Measurements from ENCODE around the gene MTA3.

The MTA3 gene

GRCh38 chr2:42787788-42788477, 219.5 kb downstream of the MTA3 start:
- Histone ChIP-seq H3K9ac (ENCODE audit: insufficient read length, low read depth) (no peak overlapping the region), H3K4me1 (ENCODE audit: insufficient read depth, insufficient read length) (peaks cover 12% of the 10 kb centered on the region), H3K36me3 (ENCODE audit: insufficient read depth, insufficient read length, low read length) (peaks cover 8% of the 10 kb centered on the region), H3K4me3 (ENCODE audit: insufficient read length, low read depth) (no peak overlapping the region), H3K27me3 (ENCODE audit: insufficient read depth, insufficient read length) (no peaks in the 10 kb centered on the region), H3K9me3 (ENCODE audit: insufficient read depth, low read length) (no peaks in the 10 kb centered on the region)
- TF ChIP-seq ZNF274 (IDR thresholded peaks at IDR 0.05; ENCODE audit: low read depth, low read length): no peak
- TF ChIP-seq SUZ12 (IDR thresholded peaks at IDR 0.05; ENCODE audit: extremely low read depth, insufficient read depth, insufficient read length): no peak
- no peak for TF ChIP-seq YY1 (IDR thresholded peaks at IDR 0.05; ENCODE audit: insufficient read depth, insufficient read length)
- DNase-seq (ENCODE audit: low read depth, low spot score): no peak

DNA sequence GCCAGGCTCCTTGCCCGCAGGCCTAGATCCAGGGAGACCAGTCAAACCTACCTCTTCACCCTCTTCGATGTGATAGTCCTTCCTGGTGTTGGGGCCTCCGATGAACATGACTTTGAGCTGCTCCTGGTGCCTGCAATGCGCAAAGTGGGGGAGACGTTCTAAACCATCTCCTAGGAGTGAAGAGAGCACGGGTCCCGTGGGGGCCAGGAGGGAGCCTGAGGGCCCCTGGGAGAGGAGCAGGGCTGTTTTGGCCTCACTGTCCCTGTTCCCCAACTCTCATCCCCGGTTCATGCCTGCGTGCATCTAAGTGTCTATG, 220.0 kb downstream of the MTA3 start:
- Histone ChIP-seq H3K9ac (ENCODE audit: insufficient read length, low read depth) (no peak overlapping the region), H3K4me1 (ENCODE audit: insufficient read depth, insufficient read length) (peaks cover 12% of the 10 kb centered on the region), H3K27me3 (ENCODE audit: insufficient read depth, insufficient read length) (no peaks in the 10 kb centered on the region), H3K36me3 (ENCODE audit: insufficient read depth, insufficient read length, low read length) (peaks cover 3% of the 10 kb centered on the region), H3K4me3 (ENCODE audit: insufficient read length, low read depth) (no peak overlapping the region), H3K9me3 (ENCODE audit: insufficient read depth, low read length) (no peaks in the 10 kb centered on the region)
- no peak for DNase-seq (ENCODE audit: low read depth, low spot score)
- TF ChIP-seq ZNF274 (IDR thresholded peaks at IDR 0.05; ENCODE audit: low read depth, low read length): no peak
- no peak for TF ChIP-seq YY1 (IDR thresholded peaks at IDR 0.05; ENCODE audit: insufficient read depth, insufficient read length)
- no peak for TF ChIP-seq SUZ12 (IDR thresholded peaks at IDR 0.05; ENCODE audit: extremely low read depth, insufficient read depth, insufficient read length)

DNA sequence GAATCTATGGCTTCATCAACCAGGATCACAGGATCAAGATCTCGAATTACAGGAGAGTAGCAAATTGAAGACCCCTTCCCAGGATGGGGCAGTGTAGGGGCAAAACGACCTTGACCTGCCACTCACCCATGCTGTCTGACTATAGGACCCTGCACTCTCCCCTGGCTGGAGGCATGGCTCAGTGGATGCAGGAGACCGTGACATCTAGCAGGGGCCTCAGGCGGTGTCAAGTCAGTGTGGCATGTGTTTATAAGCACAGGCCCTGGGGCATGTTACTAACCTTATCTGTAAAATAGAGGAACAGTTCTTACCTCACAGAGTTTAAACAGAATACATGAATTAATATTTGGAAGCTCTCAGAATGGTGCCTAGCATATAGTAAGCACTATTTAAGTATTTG, 220.4 kb downstream of the MTA3 start:
- Histone ChIP-seq H3K27me3 (ENCODE audit: insufficient read depth, insufficient read length) (no peaks in the 10 kb centered on the region), H3K4me3 (ENCODE audit: insufficient read length, low read depth) (no peak overlapping the region), H3K9ac (ENCODE audit: insufficient read length, low read depth) (no peak overlapping the region), H3K9me3 (ENCODE audit: insufficient read depth, low read length) (no peaks in the 10 kb centered on the region), H3K4me1 (ENCODE audit: insufficient read depth, insufficient read length) (peaks cover 10% of the 10 kb centered on the region), H3K36me3 (ENCODE audit: insufficient read depth, insufficient read length, low read length) (no peaks in the 10 kb centered on the region)
- no peak for TF ChIP-seq ZNF274 (IDR thresholded peaks at IDR 0.05; ENCODE audit: low read depth, low read length)
- TF ChIP-seq YY1 (IDR thresholded peaks at IDR 0.05; ENCODE audit: insufficient read depth, insufficient read length): no peak
- no peak for TF ChIP-seq SUZ12 (IDR thresholded peaks at IDR 0.05; ENCODE audit: extremely low read depth, insufficient read depth, insufficient read length)
- no peak for DNase-seq (ENCODE audit: low read depth, low spot score)

GRCh38 chr2:42789751-42790150, 221.3 kb downstream of the MTA3 start:
- H3K27me3 ChIP-seq (ENCODE audit: insufficient read depth, insufficient read length): no peaks in the 10 kb centered on the region
- TF ChIP-seq SUZ12 (IDR thresholded peaks at IDR 0.05; ENCODE audit: extremely low read depth, insufficient read depth, insufficient read length): no peak
- TF ChIP-seq ZNF274 (IDR thresholded peaks at IDR 0.05; ENCODE audit: low read depth, low read length): no peak
- TF ChIP-seq YY1 (IDR thresholded peaks at IDR 0.05; ENCODE audit: insufficient read depth, insufficient read length): no peak
- H3K9me3 ChIP-seq (ENCODE audit: insufficient read depth, low read length): no peaks in the 10 kb centered on the region
- DNase-seq (ENCODE audit: low read depth, low spot score): no peak
- no peaks in the 10 kb centered on the region for H3K36me3 ChIP-seq (ENCODE audit: insufficient read depth, insufficient read length, low read length)
- peaks cover 9% of the 10 kb centered on the region for H3K4me1 ChIP-seq (ENCODE audit: insufficient read depth, insufficient read length)
- H3K4me3 ChIP-seq (ENCODE audit: insufficient read length, low read depth): no peak overlapping the region
- no peak overlapping the region for H3K9ac ChIP-seq (ENCODE audit: insufficient read length, low read depth)

- Histone ChIP-seq H3K9ac (ENCODE audit: insufficient read length, low read depth) (peak overlapping the region; percentile 86), H3K4me3 (ENCODE audit: insufficient read length, low read depth) (peak overlapping the region; percentile 67), H3K27me3 (ENCODE audit: insufficient read depth, insufficient read length) (no peaks in the 10 kb centered on the region), H3K9me3 (ENCODE audit: insufficient read depth, low read length) (no peaks in the 10 kb centered on the region), H3K36me3 (ENCODE audit: insufficient read depth, insufficient read length, low read length) (peaks cover 5% of the 10 kb centered on the region), H3K4me1 (ENCODE audit: insufficient read depth, insufficient read length) (peaks cover 8% of the 10 kb centered on the region)
- DNase-seq (ENCODE audit: low read depth, low spot score): no peak
- TF ChIP-seq ZNF274 (IDR thresholded peaks at IDR 0.05; ENCODE audit: low read depth, low read length): no peak
- no peak for TF ChIP-seq YY1 (IDR thresholded peaks at IDR 0.05; ENCODE audit: insufficient read depth, insufficient read length)
- TF ChIP-seq SUZ12 (IDR thresholded peaks at IDR 0.05; ENCODE audit: extremely low read depth, insufficient read depth, insufficient read length): no peak
These were observed 223.2 kb downstream of the MTA3 start for GRCh38 chr2:42791606-42792005.

GRCh38 chr2:42792087-42792582, 223.7 kb downstream of the MTA3 start:
- DNase-seq (ENCODE audit: low read depth, low spot score): no peak
- Histone ChIP-seq H3K27me3 (ENCODE audit: insufficient read depth, insufficient read length) (no peaks in the 10 kb centered on the region), H3K9me3 (ENCODE audit: insufficient read depth, low read length) (no peaks in the 10 kb centered on the region), H3K36me3 (ENCODE audit: insufficient read depth, insufficient read length, low read length) (peaks cover 5% of the 10 kb centered on the region), H3K9ac (ENCODE audit: insufficient read length, low read depth) (peak overlapping the region; percentile 86), H3K4me1 (ENCODE audit: insufficient read depth, insufficient read length) (peaks cover 8% of the 10 kb centered on the region), H3K4me3 (ENCODE audit: insufficient read length, low read depth) (peak overlapping the region; percentile 67)
- no peak for TF ChIP-seq YY1 (IDR thresholded peaks at IDR 0.05; ENCODE audit: insufficient read depth, insufficient read length)
- TF ChIP-seq SUZ12 (IDR thresholded peaks at IDR 0.05; ENCODE audit: extremely low read depth, insufficient read depth, insufficient read length): no peak
- TF ChIP-seq ZNF274 (IDR thresholded peaks at IDR 0.05; ENCODE audit: low read depth, low read length): no peak

DNA sequence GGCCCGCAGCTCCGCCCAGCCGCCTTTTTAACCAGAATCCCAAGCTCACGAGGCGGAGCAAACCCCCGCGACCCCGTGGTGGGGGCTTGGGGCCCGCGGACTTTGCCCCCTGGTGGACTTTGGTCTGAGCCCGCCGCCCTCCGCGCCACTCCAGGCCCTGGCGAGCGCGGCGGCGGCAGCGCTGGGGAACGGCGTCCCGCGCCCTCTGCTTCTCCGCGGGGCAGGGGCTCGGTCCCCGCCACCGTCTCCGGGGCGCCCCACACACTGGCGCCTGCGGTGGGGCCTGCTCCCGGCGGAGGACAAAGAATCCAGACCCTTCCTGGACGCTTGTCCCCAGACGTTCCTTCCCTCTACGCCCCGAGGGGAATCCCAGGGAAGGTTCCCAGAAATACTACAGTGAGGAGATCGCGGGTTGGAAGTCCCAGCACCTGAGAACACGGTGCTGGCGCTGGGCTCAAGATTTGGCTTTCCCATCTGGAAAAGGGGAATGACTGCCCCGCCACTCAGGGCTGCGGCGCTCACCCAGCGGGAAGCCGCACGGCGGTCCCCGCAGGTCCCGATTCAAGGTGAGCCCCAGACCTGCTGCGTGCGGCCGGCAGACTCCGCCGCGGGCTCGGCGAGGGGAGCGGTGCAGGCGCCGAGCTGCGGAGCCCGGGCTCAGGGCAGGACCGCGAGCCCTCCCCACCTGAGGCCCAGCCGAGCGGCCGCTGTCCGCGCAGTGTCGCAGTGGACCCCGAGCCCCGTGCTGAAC, 224.3 kb downstream of the MTA3 start, which contains the start of gene HAAO:
TSS of gene HAAO (minus strand) at position 1 of the 751 bp plus-strand sequence. CDS start 47 bp downstream, outside the sequence.
- DNase-seq (ENCODE audit: low read depth, low spot score): no peak
- Histone ChIP-seq H3K9me3 (ENCODE audit: insufficient read depth, low read length) (no peaks in the 10 kb centered on the region), H3K9ac (ENCODE audit: insufficient read length, low read depth) (peak within 1 kb of the TSS; percentile 86), H3K27me3 (ENCODE audit: insufficient read depth, insufficient read length) (no peaks in the 10 kb centered on the region), H3K36me3 (ENCODE audit: insufficient read depth, insufficient read length, low read length) (peaks cover 5% of the 10 kb centered on the region), H3K4me3 (ENCODE audit: insufficient read length, low read depth) (peak within 1 kb of the TSS; percentile 67), H3K4me1 (ENCODE audit: insufficient read depth, insufficient read length) (peaks cover 8% of the 10 kb centered on the region)
- no peak for TF ChIP-seq SUZ12 (IDR thresholded peaks at IDR 0.05; ENCODE audit: extremely low read depth, insufficient read depth, insufficient read length)
- TF ChIP-seq ZNF274 (IDR thresholded peaks at IDR 0.05; ENCODE audit: low read depth, low read length): no peak
- TF ChIP-seq YY1 (IDR thresholded peaks at IDR 0.05; ENCODE audit: insufficient read depth, insufficient read length): no peak
